ENCODE data around the gene LRRC71.
"Not testable (repeated sequence)": the region's sequence is repeated elsewhere in the genome, so short reads cannot be mapped to it uniquely, and the experiment has no call there.

The LRRC71 gene

DNA sequence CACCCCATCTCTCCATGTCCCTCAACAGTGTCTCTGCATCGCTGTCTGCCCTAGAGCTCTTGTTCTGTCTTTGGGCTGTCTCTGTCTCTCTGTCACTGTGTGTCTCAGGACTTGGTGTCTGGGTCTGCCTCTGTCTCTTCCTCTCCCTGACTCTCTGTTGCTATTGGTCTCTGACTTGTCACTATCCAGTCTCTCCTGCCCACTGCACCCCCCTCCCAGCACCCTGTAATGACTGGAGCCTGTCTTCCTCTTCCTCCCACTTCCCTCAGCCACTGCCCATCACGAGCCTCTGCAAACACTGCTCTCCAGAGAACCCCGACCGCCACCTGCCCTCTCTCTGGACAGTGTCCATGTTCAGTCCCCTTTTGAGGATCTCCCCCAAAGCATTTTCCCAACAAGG is 14.8 kb upstream of the LRRC71 start:
- no peak for DNase-seq (ENCODE audit: low read depth, low spot score)

DNA sequence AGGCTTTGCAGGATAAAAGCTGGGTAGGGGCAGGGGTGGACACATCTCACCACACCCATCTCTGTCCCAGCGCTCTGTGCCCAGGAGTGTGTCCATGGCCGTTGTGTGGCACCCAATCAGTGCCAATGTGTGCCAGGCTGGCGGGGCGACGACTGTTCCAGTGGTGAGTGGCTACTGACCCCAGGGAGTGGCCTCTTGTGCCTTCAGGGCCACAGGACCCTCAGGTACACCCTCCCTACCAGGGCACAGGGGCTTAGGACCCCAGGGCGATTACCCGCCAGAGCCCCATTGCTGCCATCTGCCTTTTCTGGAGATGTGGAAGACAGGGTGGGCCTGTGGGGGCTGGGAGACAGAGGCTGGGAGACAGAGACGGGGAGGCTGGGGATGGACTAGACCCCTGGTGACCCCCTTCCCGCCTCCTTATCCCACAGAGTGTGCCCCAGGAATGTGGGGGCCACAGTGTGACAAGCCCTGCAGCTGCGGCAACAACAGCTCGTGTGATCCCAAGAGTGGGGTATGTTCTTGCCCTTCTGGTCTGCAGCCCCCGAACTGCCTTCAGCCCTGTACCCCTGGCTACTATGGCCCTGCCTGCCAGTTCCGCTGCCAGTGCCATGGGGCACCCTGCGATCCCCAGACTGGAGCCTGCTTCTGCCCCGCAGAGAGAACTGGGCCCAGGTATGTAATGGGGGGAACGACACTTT is 14.1 kb upstream of the LRRC71 start:
- DNase-seq (ENCODE audit: low read depth, low spot score) = no peak

DNA sequence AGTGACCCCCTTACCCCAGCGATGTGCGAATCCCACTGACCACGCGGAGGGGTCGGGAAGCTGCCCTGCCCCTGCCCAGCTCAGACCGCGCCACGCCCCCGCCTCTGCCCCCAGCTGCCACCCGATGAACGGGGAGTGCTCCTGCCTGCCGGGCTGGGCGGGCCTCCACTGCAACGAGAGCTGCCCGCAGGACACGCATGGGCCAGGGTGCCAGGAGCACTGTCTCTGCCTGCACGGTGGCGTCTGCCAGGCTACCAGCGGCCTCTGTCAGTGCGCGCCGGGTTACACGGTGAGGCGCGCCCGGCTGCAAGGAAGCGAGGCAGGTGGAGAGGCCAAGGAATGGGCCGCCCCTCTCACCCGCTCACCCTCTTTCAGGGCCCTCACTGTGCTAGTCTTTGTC is 11.9 kb upstream of the LRRC71 start:
- no peak for DNase-seq (ENCODE audit: low read depth, low spot score)

DNA sequence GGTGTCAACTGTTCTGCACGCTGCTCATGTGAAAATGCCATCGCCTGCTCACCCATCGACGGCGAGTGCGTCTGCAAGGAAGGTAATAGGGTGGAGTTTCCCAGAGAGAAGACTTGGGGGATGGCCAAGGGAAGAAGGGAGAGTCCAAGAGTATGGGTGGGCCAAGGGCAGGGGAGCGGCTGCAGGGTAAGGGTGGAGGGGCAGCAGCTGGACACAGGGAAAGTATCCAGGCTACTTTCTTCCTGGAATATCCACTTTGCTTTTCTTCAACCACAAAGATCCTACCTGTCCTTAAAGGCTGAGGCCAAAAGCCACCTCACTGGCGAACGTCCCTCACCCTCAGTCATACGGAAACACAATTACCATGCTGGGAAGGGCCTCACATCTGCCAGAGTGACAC is 11.5 kb upstream of the LRRC71 start:
- DNase-seq (ENCODE audit: low read depth, low spot score) = no peak

DNA sequence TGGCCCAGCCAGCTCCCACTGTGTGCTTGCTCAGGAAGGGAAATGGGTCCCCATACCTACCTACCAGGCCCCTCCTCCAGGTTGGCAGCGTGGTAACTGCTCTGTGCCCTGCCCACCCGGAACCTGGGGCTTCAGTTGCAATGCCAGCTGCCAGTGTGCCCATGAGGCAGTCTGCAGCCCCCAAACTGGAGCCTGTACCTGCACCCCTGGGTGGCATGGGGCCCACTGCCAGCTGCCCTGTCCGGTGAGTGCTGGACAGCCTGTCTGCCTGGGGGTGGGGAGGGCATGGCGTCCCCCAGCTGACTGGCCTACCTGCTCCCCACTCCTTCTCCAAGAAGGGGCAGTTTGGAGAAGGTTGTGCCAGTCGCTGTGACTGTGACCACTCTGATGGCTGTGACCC is 10.8 kb upstream of the LRRC71 start:
- no peak for DNase-seq (ENCODE audit: low read depth, low spot score)

GRCh38 chr1:156910309-156910782 is 10.1 kb upstream of the LRRC71 start:
- no peak for DNase-seq (ENCODE audit: low read depth, low spot score)

DNA sequence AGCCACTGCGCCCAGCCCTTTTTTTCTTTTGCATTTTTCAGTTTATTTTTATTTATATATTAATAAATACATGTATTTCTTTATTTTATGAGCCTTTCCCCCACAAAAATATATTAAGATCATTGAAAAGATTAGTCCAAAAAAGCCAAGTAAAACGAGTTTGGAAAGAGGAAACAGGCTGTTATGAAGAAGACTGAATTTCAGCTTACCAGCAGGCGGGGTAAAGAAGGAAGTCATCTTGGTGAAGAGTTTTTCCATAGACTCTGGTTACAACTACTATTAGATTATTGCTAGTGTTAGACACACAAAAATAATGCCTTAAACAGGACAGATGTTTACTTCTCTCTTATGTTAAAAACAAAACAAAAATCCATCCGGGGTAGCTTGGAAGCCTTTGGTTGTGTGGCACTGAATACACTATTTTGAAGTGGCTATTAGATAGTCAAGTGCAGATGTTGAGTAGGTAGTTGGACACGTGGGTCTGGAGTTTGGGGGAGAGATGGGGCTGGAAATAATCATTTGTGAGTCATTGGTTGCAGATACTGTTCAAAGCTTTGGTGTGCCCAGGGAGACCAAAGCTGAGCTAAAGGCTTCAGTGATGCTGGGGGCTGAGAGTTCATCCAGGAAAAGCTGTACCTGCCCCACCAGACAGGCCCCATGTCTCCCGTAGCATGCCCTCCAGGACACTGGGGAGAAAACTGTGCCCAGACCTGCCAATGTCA is 8.7 kb upstream of the LRRC71 start:
- DNase-seq (ENCODE audit: low read depth, low spot score) = no peak

- no peak for DNase-seq (ENCODE audit: low read depth, low spot score)
Measured at GRCh38 chr1:156912310-156912709, 8.1 kb upstream of the LRRC71 start.

- DNase-seq (ENCODE audit: low read depth, low spot score) = no peak
Measured at GRCh38 chr1:156912861-156913808, 7.3 kb upstream of the LRRC71 start.

DNA sequence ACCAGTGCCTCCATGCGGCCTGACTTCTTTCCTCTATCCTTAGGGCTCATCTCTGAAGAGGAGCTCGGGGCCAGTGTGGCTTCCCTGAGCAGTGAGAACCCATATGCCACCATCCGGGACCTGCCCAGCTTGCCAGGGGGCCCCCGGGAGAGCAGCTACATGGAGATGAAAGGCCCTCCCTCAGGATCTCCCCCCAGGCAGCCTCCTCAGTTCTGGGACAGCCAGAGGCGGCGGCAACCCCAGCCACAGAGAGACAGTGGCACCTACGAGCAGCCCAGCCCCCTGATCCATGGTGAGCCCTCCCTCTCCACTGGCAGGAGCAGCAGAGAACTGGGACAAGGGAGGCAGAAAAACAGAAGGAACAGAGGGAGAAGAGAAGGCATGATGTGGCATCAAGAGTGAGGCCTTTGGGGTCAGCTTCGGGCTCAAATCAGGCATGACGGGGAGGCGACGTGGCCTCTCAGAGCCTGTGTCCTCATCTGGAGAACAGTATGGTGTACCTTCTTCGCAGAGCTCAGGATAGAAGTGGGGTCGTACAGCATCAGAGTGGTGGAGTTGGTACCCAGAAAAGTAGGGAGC is 6.5 kb upstream of the LRRC71 start:
- DNase-seq (ENCODE audit: low read depth, low spot score) = no peak

DNA sequence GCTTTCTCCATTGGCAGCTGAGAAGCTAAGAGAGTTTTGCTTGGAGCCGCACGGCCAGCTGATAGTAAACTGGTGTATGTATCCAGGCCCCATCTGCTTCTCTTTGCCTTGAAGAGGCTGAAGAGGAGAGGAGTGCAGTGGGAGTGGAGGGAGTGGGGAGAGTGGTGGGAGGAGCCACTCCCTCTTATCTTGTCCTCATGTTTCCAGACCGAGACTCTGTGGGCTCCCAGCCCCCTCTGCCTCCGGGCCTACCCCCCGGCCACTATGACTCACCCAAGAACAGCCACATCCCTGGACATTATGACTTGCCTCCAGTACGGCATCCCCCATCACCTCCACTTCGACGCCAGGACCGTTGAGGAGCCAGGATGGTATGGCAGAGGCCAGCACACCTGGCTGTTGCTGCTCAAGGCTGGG is 6.0 kb upstream of the LRRC71 start:
- DNase-seq (ENCODE audit: low read depth, low spot score) = no peak

DNA sequence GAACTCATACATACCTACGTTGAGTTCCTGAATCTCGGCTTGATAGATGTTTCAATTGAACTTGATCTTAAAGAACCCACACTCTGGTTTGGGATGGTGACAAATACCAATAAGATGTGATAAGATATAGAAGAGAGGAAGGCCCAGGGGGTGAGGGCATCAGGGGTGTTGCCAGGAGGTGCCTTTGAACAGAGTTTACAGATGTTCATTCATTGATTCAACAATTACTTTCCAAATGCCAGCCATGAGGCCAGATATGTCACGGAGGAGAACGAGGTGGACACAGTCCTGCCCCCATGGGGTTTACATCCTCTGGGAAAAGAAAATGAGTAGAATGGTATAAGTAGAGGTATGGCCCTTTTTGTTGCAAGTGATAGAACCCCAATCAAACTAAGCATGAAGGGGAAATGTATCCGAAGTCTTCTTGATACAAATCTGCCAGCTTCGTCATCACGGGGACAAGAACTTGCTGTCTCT is 659 bp downstream of the LRRC71 start:
- DNase-seq (ENCODE audit: low read depth, low spot score) = no peak

- DNase-seq (ENCODE audit: low read depth, low spot score) = no peak
Measured at GRCh38 chr1:156922986-156923669, 2.7 kb downstream of the LRRC71 start.

DNA sequence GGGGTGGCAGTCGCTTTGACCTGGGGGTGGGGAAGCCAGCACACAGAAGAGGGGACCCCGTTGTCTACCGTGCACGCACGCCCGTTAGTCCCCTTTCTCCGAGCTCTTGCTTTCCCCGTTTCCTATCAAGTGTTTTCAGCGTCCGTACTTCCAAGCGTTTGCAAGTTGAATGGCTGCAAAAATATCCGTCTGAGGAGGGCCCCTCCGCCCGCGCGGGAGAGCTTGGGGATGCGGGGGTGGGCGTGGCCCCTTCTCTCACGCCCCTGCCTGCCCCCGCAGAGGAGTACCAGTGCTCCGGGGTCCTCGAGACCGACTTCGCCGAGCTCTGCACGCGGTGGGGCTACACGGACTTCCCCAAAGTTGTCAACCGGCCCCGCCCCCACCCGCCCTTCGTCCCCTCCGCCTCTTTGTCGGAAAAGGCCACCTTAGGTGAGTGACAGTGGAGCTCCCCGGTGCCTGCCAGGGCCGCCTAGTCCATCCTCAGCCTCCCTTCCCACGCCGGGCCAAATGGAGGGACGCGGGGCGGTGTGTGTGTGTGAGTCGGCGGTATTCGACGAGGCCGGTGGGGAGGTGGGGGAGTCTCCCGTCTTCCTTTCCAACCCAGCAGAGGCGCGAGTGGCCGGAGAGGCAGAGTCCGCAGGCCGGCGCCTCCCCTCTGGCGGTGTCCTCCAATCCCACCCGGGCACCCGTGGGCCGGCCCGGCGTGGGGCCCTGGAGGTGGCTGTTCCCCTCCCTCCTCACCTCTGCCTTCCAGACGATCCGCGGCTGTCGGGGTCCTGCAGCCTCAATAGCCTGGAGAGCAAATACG is 3.4 kb downstream of the LRRC71 start:
- DNase-seq (ENCODE audit: low read depth, low spot score) = no peak

DNA sequence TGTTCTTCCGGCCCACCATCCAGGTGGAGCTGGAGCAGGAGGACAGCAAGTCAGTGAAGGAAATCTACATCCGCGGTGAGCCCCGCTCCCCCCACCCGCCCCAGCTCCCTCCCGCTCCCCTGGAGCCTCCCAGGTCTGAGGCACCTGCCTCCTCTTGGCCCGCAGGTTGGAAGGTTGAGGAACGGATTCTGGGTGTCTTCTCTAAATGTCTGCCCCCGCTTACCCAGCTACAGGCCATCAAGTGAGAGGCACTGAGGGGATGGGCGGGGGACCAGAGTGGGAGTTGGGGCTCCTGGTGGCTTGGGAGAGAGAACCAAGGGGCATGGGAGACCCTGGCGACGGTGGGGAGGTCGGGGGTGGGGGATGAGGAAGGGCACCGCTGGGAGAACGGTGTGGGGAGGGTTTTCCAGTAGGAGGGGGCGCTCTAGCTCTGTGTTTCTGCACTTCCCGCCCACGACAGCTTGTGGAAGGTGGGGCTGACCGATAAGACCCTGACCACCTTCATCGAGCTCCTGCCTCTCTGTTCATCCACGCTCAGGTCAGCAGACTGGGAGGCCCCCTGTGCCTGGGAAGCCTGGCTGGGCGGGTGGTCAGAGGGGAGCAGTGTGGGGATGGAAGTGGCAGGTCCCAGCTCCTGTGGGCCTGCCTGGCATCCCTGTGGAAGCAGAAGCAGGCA is 4.2 kb downstream of the LRRC71 start:
- DNase-seq (ENCODE audit: low read depth, low spot score) = no peak

GRCh38 chr1:156925154-156926010 is 5.0 kb downstream of the LRRC71 start:
- no peak for DNase-seq (ENCODE audit: low read depth, low spot score)

GRCh38 chr1:156926175-156926574 is 5.7 kb downstream of the LRRC71 start:
- DNase-seq (ENCODE audit: low read depth, low spot score) = no peak

DNA sequence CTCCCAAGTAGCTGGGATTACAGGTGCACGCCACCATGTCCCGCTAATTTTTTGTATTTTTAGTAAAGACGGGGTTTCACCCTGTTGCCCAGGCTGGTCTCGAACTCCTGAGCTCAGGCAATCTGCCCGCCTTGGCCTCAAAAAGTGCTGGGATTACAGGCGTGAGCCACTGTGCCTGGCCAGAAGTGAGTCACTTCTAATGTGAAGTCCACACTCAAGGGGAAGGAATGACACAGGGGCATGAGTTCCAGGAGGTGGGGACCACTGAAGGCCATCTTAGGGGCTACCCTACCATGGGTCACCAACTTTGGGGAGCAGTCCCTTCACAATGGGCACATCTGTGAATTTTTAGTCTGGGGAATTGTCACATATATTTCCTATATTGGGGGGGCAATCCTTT is 6.3 kb downstream of the LRRC71 start:
- not testable (repeated sequence) for DNase-seq (ENCODE audit: low read depth, low spot score)
